GM12892 (cell line): ENCODE measurements around the gene ARHGEF26.

ENCODE experiments used
- POLR2A ChIP-seq: IDR thresholded peaks from 2 replicates; pipeline ENCODE4 v1.6.1; 2011; ENCODE audit warnings: low read depth, low read length, control low read depth
- POLR2AphosphoS5 ChIP-seq: IDR thresholded peaks from 2 replicates; pipeline ENCODE4 v1.6.1; 2011; ENCODE audit warnings: low read depth, low read length, control low read depth

GRCh38 chr3:154280161-154280560, 159.0 kb downstream of the ARHGEF26 start:
- no peak for TF ChIP-seq POLR2AphosphoS5
- TF ChIP-seq POLR2A, result no peak
